GM08714 (cell line): Measurements from ENCODE around the gene MAML3.

Source experiments
- H3K4me3 ChIP-seq: fragments of 200-500 bp; sonication (Bioruptor generic); 2 replicates; pipeline ENCODE4 v1.5.1; 2014; ENCODE audit warnings: mild to moderate bottlenecking, low read length, inconsistent platforms
- ZNF274 ChIP-seq: IDR thresholded peaks from 2 replicates; pipeline ENCODE4 v1.6.1; 2012; ENCODE audit warnings: mild to moderate bottlenecking, low read depth, low read length

Gene MAML3

DNA sequence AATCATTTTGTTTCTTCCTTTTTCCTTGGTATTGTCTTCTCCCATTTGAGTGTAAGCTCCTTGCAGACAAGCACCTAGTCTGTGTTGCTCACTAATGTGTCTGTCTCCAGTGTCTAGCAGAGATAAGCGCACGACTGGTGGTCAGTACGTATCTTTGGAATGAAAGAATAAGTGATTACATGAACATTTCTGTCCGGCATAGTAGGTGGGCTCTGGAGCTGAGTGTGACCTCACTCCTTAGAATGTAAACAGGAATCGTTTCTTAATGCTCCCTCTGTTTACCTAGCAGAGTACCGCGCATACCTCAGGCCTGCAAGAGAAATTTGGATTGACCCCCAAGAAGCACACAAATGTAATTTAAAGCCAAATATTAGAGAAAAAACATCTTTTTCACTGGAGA is 235.4 kb downstream of the MAML3 start:
- TF ChIP-seq ZNF274: no peak

DNA sequence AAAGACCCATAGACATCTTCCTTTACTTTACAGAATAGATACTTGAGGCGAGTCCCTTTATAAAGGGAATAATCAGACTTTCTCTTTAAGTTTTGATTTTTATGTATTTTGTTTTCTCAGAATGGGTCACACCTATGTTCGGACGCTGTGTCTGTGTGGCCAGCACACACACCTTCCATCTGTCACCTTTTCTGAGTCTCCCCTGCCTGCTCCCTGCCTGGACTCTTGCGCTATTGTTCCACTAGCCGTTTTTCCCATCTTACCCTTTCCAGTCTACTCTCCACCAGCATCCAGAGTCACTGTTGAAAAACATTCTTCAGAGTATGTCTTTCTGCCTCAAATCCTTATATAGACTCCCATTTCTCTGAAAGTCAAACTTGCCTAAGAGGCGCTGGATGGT is 236.1 kb downstream of the MAML3 start:
- H3K4me3 ChIP-seq: no peak overlapping the region

More for the DNA sequence above, 235.4 kb downstream of the MAML3 start:
- H3K4me3 ChIP-seq: no peak overlapping the region

GRCh38 chr4:139916041-139916440 is 237.9 kb downstream of the MAML3 start:
- TF ChIP-seq ZNF274: no peak

More for the DNA sequence above, 236.1 kb downstream of the MAML3 start:
- no peak for TF ChIP-seq ZNF274

GRCh38 chr4:139915037-139915436 is 238.9 kb downstream of the MAML3 start:
- TF ChIP-seq ZNF274: no peak
- H3K4me3 ChIP-seq: no peak overlapping the region

More at GRCh38 chr4:139916041-139916440, 237.9 kb downstream of the MAML3 start:
- H3K4me3 ChIP-seq: no peak overlapping the region

DNA sequence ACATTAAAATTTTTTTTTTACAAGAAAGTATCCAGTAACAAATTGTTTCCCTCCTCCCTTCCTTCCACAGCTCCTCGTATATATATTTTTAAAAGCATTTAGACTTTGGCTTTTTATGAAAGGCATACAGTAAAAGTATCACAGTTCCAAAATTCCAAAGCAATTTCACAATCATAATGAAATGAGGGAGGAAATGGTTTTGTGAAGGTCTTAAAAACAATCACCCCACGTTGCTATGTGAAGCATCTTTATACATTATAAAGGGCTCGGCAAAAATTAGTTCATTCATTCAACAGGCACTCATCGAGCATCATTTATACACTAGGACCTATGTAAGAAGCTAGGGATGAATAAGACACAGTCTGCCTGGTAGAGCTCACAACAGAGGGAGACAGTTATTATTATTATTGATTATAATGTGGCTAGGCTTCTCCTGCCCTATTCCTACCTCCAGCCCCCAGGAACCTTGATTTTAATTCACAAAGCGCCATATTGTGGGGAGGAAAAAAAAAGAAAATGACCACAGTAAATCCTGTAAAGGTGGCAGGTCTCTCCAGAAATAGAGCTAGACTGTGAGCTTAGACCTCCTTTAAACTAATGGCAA is 239.9 kb downstream of the MAML3 start:
- H3K4me3 ChIP-seq: no peak overlapping the region
- no peak for TF ChIP-seq ZNF274

DNA sequence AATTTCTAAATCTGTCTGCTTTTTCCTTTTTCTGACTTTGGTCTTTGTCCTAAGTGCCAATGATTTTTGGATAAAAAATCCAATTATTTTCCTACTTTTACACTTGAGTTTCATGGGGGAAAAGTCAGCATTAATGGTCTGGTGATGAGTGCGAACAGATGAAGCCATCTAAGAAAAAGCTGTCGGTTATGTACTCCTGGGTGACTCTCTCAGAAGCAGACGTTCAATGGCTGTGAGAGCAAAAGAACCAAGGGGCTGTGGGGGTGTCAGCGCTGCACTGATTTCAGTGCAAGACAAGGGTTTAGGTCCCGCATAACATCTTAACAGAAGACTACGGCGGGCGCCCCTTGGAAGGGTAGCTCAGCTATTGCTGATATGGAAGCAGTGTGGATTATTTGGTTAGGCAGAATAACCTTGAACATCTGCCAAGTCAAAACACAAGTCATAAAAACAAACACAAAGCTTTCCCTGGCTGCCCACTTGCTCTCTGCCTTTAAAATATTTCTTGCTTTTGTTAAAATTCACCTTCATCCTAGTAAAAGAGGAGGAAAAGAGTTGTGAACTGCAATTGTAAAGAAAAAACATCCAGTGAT is 240.5 kb downstream of the MAML3 start:
- no peak overlapping the region for H3K4me3 ChIP-seq
- no peak for TF ChIP-seq ZNF274

DNA sequence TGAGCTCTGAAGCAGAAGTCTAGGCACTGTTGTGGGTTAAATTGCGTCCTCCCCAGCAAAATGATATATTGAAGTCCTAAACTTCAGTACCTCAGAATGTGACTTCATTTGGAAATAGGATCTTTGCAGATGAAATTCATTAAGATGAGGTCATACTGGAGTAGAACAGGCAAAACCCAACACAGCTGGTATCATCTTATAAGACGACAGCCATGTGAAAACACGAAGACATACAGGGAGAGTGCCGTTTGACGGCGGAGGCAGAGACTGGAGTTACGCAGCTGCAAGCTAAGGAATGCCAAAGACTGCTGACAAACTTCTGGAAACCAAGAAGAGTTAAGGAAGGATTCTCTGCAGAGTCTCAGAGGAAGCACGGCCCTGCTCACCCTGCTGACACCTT is 241.5 kb downstream of the MAML3 start:
- no peak for TF ChIP-seq ZNF274
- H3K4me3 ChIP-seq: no peak overlapping the region

DNA sequence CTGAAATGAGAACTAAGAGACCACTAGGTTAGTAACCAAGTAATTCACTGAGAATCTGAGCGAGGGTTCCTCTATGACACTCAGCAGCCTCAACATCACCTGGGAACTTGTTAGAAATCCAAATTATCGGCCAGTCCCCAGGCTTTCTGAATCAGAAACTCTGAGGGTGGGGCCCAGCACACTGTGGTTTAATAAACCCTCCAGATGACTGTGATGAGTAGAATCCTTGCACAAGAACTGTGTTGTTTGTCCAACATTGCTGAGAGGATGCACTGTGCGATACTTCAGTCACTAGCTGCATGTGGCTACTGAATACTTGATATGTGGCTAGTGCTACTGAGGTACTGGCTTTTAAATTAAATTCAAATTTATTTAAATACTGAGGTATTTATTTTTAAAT is 243.9 kb downstream of the MAML3 start:
- H3K4me3 ChIP-seq: no peak overlapping the region
- TF ChIP-seq ZNF274: no peak

DNA sequence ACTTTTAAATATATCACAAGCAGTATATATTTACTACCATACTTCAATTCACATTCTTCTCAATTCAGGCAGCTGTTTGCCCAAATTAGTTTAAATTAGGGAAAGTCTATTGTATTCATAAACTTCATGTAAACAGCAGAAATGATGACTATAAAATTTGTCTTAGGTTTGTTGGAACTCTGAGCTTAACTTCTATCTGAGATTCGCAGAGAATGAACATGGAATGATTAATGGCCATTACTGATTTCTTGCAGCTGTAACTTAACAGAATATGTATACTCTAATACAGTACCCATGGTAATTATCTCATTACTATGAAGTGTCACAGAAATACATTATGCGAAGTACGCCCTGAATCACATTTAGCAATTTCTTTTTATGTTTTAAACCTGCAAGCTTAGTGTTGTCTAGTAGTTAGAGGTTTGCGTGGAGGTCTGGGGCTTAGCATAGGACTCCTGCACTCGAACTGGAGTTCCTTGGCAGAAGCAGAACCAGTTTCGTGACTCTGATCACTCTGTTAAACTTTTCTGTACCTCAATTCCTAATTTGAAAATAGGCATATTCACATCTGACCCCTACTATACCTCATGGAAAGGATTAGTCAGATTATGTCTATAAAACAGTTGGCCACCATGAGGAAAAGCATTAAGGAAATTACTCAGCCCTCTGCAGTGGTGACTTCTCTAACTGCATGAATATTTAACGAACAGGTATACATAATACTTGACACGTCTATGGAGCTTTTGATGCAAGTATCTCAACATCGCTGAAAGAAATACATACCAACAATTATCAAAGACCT is 245.1 kb downstream of the MAML3 start:
- H3K4me3 ChIP-seq: no peak overlapping the region
- no peak for TF ChIP-seq ZNF274

DNA sequence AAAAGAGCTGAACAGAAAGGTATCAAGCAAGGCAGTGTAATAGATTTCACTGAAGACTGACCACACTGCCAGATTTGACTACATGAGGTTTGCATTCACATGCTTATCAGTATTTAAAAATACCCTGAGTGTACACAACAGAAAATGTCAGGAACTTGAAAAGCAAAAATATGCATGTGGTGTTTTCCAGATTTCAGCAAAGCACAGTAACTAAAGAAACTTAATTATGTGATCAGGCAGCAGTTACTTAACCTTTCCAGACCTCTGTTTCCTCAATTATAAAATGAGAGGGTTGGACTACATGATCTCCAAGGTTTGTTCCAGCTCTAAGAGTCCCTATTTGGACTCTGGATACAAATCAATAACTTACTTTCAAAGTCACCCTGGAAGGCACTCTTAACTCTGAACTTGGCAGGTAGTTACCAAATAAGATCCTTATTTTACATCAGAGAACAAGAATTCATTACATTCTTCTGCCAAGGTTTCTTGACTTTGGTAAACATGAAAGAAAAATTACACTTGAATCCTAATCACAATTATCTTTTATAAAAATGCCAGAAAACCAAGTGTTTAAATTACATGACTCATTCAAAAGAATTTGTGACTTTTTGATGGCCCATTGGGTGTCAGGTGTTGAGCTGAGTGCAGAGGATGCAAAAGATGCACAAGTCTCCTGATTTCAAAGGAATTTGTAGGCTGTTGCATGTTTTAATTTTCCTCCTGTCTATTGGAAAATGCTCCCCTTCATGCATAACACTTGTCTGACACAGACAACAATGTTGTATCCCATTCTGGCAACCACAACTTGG is 246.8 kb downstream of the MAML3 start:
- no peak overlapping the region for H3K4me3 ChIP-seq
- no peak for TF ChIP-seq ZNF274

DNA sequence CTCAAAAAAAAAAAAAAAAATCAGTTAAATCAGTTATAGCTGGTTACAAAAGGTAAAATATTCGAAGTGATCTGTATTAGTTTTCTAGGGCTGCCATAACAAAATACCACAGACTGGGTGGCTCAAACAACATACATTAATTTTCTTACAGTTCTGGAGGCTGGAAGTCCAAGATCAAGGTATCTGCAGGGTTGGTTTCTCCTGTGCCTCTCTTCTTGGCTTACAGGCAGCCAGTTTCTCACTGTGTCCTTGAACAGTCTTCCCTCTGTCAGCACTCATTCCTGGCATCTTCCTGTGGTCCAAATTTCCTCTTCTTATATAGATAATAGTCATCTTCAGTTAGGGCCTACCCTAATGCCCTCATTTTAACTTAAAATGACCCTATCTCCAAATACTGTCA is 248.5 kb downstream of the MAML3 start:
- no peak overlapping the region for H3K4me3 ChIP-seq
- no peak for TF ChIP-seq ZNF274

- no peak overlapping the region for H3K4me3 ChIP-seq
- no peak for TF ChIP-seq ZNF274
These were observed 249.6 kb downstream of the MAML3 start for GRCh38 chr4:139904406-139904805.

DNA sequence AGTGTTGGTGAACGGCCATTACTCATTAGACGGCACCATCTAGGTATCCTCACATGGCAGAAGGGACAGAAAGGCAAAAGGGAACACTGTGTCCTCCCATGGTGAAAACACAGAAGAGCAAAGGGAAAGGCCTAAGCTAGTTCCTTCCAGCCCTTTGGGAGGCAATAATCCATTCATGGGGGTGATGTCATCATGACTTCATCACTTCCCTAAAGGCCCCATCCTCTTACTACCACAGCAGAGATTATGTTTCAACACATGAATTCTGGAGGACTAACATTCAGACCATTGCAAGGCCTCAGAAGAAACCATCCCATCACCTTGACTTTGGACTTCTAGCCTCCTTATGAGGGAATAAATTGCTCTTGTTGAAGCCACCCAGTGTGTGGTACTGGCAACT is 250.1 kb downstream of the MAML3 start:
- no peak overlapping the region for H3K4me3 ChIP-seq

DNA sequence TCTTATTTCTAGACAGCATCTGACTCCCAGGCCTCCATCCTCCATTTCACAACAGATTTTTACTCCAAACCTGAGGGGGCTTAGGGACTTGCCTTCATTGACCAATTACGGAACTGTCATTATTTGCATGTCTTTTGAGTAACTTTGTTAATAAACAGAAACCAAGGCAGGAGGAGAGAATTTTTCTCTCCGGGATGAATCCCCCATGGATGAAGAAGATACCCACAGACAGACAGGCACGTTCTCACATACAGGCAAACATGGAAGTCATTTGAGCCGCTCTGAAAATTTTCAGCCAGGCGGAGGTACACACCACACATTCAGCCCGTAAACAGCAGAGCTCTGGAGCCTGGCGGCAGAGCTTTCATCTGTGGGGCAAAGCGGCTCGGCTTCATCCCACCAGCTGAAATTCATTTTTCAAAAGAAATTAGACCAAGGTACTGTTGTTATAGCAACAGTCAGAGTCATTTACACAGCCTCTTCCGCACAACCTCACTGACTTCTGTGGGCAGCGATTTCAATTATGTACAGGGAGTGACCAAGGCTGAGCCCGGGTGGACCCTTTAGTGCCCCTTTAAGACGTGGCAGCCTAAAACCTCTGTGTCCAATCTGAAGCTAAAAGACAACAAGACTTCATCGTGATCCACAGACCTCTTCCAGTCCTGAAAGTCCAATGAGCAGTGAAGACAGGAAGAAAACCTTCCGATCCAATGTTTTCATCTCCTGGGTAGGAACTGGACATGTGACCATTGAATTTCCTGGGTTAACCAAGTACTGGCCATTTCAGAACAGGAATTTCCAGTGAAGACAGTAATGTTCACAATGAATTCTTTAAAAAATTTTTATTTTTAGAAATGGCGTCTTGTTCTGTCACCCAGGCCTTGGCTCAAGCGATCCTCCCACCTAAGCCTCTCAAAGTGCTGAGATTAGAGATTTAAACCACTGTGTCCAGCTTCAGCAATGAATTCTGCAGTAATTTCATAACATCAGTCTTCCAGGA is 251.4 kb downstream of the MAML3 start:
- TF ChIP-seq ZNF274: no peak
- no peak overlapping the region for H3K4me3 ChIP-seq

More for the DNA sequence above, 250.1 kb downstream of the MAML3 start:
- no peak for TF ChIP-seq ZNF274
